ENCODE results near the gene FNDC8.

Gene FNDC8
- total RNA-seq = 0 reads per million in 3 donors

DNA sequence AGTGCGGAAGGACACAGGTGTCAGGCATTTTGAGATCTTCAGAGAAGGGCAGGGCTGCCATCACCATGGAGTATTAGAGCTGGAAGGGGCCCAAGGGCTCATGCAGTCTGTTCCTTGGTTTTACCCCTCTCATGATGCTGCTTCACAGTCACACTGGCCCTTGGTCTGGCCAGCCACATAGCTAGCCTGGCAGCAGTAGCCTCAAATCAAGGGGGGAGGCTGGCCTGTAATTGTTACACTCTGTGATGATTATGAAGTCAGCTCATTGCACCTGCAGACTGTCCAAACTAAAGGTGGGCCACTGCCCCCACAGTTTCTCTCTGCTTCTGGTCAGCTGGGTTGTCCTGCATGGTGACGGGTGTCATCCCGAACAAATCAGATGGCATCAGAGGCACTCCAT lies at the start of gene FNDC8:
TSS of gene FNDC8 (plus strand) at position 301 of the 400 bp plus-strand sequence. CDS start at position 380, 79 bp downstream.
- Histone ChIP-seq H3K36me3 (ENCODE audit: control insufficient read depth, insufficient read depth, low read length) (no peaks in the 10 kb centered on the region), H3K27ac (ENCODE audit: insufficient read depth, low read length, poor library complexity, severe bottlenecking) (no peak within 1 kb of the TSS), H3K4me3 (ENCODE audit: insufficient read depth, low read depth, low read length, poor library complexity, severe bottlenecking) (no peak within 1 kb of the TSS)

GRCh38 chr17:35073183-35073790 lies 48.1 kb upstream of the FNDC8 start:
- Histone ChIP-seq H3K27me3 (replicated peaks; ENCODE audit: control insufficient read depth, insufficient read depth, low read length, poor library complexity, severe bottlenecking) (no peaks in the 10 kb centered on the region), H3K27ac (ENCODE audit: insufficient read depth, low read length, poor library complexity, severe bottlenecking) (no peak overlapping the region), H3K9me3 (ENCODE audit: control insufficient read depth, low read length) (no peaks in the 10 kb centered on the region), H3K4me1 (ENCODE audit: control insufficient read depth, insufficient read depth, low read length, poor library complexity, severe bottlenecking) (peaks cover 34% of the 10 kb centered on the region), H3K36me3 (ENCODE audit: control insufficient read depth, insufficient read depth, low read length) (no peaks in the 10 kb centered on the region), H3K4me3 (ENCODE audit: insufficient read depth, low read depth, low read length, poor library complexity, severe bottlenecking) (no peak overlapping the region)
- no peak for DNase-seq

More for the DNA sequence above, at the start of gene FNDC8:
- Histone ChIP-seq H3K9me3 (ENCODE audit: control insufficient read depth, low read length) (no peaks in the 10 kb centered on the region), H3K4me1 (ENCODE audit: control insufficient read depth, insufficient read depth, low read length, poor library complexity, severe bottlenecking) (peaks cover 8% of the 10 kb centered on the region), H3K27me3 (replicated peaks; ENCODE audit: control insufficient read depth, insufficient read depth, low read length, poor library complexity, severe bottlenecking) (no peaks in the 10 kb centered on the region)
- DNase-seq = no peak

- Histone ChIP-seq H3K4me1 (ENCODE audit: control insufficient read depth, insufficient read depth, low read length, poor library complexity, severe bottlenecking) (peaks cover 36% of the 10 kb centered on the region), H3K9me3 (ENCODE audit: control insufficient read depth, low read length) (no peaks in the 10 kb centered on the region), H3K27ac (ENCODE audit: insufficient read depth, low read length, poor library complexity, severe bottlenecking) (no peak overlapping the region), H3K36me3 (ENCODE audit: control insufficient read depth, insufficient read depth, low read length) (no peaks in the 10 kb centered on the region), H3K4me3 (ENCODE audit: insufficient read depth, low read depth, low read length, poor library complexity, severe bottlenecking) (no peak overlapping the region), H3K27me3 (replicated peaks; ENCODE audit: control insufficient read depth, insufficient read depth, low read length, poor library complexity, severe bottlenecking) (no peaks in the 10 kb centered on the region)
- no peak for DNase-seq
Observed at GRCh38 chr17:35073991-35074627, 47.3 kb upstream of the FNDC8 start.

- no peaks in the 10 kb centered on the region for H3K36me3 ChIP-seq (ENCODE audit: control insufficient read depth, insufficient read depth, low read length)
- H3K4me3 ChIP-seq (ENCODE audit: insufficient read depth, low read depth, low read length, poor library complexity, severe bottlenecking) = no peak overlapping the region
- peaks cover 36% of the 10 kb centered on the region for H3K4me1 ChIP-seq (ENCODE audit: control insufficient read depth, insufficient read depth, low read length, poor library complexity, severe bottlenecking)
- H3K9me3 ChIP-seq (ENCODE audit: control insufficient read depth, low read length) = no peaks in the 10 kb centered on the region
- H3K27ac ChIP-seq (ENCODE audit: insufficient read depth, low read length, poor library complexity, severe bottlenecking) = no peak overlapping the region
- DNase-seq = no peak
- H3K27me3 ChIP-seq (replicated peaks; ENCODE audit: control insufficient read depth, insufficient read depth, low read length, poor library complexity, severe bottlenecking) = no peaks in the 10 kb centered on the region
Observed at GRCh38 chr17:35074711-35075707, 46.4 kb upstream of the FNDC8 start.

GRCh38 chr17:35076874-35077273 lies 44.5 kb upstream of the FNDC8 start:
- Histone ChIP-seq H3K4me3 (ENCODE audit: insufficient read depth, low read depth, low read length, poor library complexity, severe bottlenecking) (no peak overlapping the region), H3K4me1 (ENCODE audit: control insufficient read depth, insufficient read depth, low read length, poor library complexity, severe bottlenecking) (peaks cover 50% of the 10 kb centered on the region), H3K36me3 (ENCODE audit: control insufficient read depth, insufficient read depth, low read length) (no peaks in the 10 kb centered on the region), H3K27me3 (replicated peaks; ENCODE audit: control insufficient read depth, insufficient read depth, low read length, poor library complexity, severe bottlenecking) (no peaks in the 10 kb centered on the region), H3K9me3 (ENCODE audit: control insufficient read depth, low read length) (no peaks in the 10 kb centered on the region), H3K27ac (ENCODE audit: insufficient read depth, low read length, poor library complexity, severe bottlenecking) (no peak overlapping the region)
- DNase-seq = no peak

- Histone ChIP-seq H3K27ac (ENCODE audit: insufficient read depth, low read length, poor library complexity, severe bottlenecking) (no peak overlapping the region), H3K4me1 (ENCODE audit: control insufficient read depth, insufficient read depth, low read length, poor library complexity, severe bottlenecking) (peaks cover 41% of the 10 kb centered on the region), H3K27me3 (replicated peaks; ENCODE audit: control insufficient read depth, insufficient read depth, low read length, poor library complexity, severe bottlenecking) (no peaks in the 10 kb centered on the region), H3K36me3 (ENCODE audit: control insufficient read depth, insufficient read depth, low read length) (no peaks in the 10 kb centered on the region), H3K9me3 (ENCODE audit: control insufficient read depth, low read length) (no peaks in the 10 kb centered on the region), H3K4me3 (ENCODE audit: insufficient read depth, low read depth, low read length, poor library complexity, severe bottlenecking) (no peak overlapping the region)
- DNase-seq = no peak
Observed at GRCh38 chr17:35079547-35080423, 41.6 kb upstream of the FNDC8 start.

DNA sequence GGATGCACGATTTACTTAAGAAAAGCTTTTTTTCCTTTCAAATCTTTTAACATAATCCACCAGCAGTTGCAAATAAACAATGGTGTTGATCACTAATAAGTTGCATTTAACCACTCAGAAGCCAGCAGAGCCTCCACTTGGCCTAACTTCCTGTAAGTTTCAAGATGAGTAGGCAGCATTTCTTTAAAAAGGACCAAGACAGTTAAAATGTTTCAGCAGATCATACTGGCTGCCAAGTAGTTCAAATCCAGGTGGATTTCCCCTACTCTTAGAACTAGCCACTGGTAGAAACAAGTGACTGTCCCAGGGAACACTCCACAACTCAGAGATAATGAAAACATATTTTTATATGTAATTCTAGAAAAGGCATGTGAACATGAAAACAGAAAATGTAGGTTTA lies 40.9 kb upstream of the FNDC8 start:
- H3K27ac ChIP-seq (ENCODE audit: insufficient read depth, low read length, poor library complexity, severe bottlenecking) = peak overlapping the region; percentile 30

GRCh38 chr17:35081638-35082037 lies 39.8 kb upstream of the FNDC8 start:
- Histone ChIP-seq H3K36me3 (ENCODE audit: control insufficient read depth, insufficient read depth, low read length) (no peaks in the 10 kb centered on the region), H3K9me3 (ENCODE audit: control insufficient read depth, low read length) (no peaks in the 10 kb centered on the region), H3K4me3 (ENCODE audit: insufficient read depth, low read depth, low read length, poor library complexity, severe bottlenecking) (no peak overlapping the region), H3K27ac (ENCODE audit: insufficient read depth, low read length, poor library complexity, severe bottlenecking) (peak overlapping the region; percentile 46), H3K27me3 (replicated peaks; ENCODE audit: control insufficient read depth, insufficient read depth, low read length, poor library complexity, severe bottlenecking) (no peaks in the 10 kb centered on the region), H3K4me1 (ENCODE audit: control insufficient read depth, insufficient read depth, low read length, poor library complexity, severe bottlenecking) (peaks cover 33% of the 10 kb centered on the region)
- no peak for DNase-seq

More for the DNA sequence above, 40.9 kb upstream of the FNDC8 start:
- no peaks in the 10 kb centered on the region for H3K27me3 ChIP-seq (replicated peaks; ENCODE audit: control insufficient read depth, insufficient read depth, low read length, poor library complexity, severe bottlenecking)
- no peaks in the 10 kb centered on the region for H3K9me3 ChIP-seq (ENCODE audit: control insufficient read depth, low read length)
- peaks cover 34% of the 10 kb centered on the region for H3K4me1 ChIP-seq (ENCODE audit: control insufficient read depth, insufficient read depth, low read length, poor library complexity, severe bottlenecking)
- H3K4me3 ChIP-seq (ENCODE audit: insufficient read depth, low read depth, low read length, poor library complexity, severe bottlenecking) = no peak overlapping the region
- H3K36me3 ChIP-seq (ENCODE audit: control insufficient read depth, insufficient read depth, low read length) = no peaks in the 10 kb centered on the region
- DNase-seq = no peak

GRCh38 chr17:35082073-35082657 lies 39.2 kb upstream of the FNDC8 start:
- peaks cover 37% of the 10 kb centered on the region for H3K4me1 ChIP-seq (ENCODE audit: control insufficient read depth, insufficient read depth, low read length, poor library complexity, severe bottlenecking)
- H3K9me3 ChIP-seq (ENCODE audit: control insufficient read depth, low read length) = no peaks in the 10 kb centered on the region
- no peak overlapping the region for H3K4me3 ChIP-seq (ENCODE audit: insufficient read depth, low read depth, low read length, poor library complexity, severe bottlenecking)
- H3K27me3 ChIP-seq (replicated peaks; ENCODE audit: control insufficient read depth, insufficient read depth, low read length, poor library complexity, severe bottlenecking) = no peaks in the 10 kb centered on the region
- H3K36me3 ChIP-seq (ENCODE audit: control insufficient read depth, insufficient read depth, low read length) = no peaks in the 10 kb centered on the region
- DNase-seq = no peak
- peak overlapping the region; percentile 46 for H3K27ac ChIP-seq (ENCODE audit: insufficient read depth, low read length, poor library complexity, severe bottlenecking)
